ENCODE data around the gene ZNF726. TPM values are rescaled to one million over a fixed set of nuclear protein-coding genes. Genes with fewer than 3 reads are reported as not detected.
"Not testable (repeated sequence)": the region's sequence is repeated elsewhere in the genome, so short reads cannot be mapped to it uniquely, and the experiment has no call there.

Gene ZNF726
- total RNA-seq, 2 donors from 2014 or later = 5.8 TPM; not detected in 1

DNA sequence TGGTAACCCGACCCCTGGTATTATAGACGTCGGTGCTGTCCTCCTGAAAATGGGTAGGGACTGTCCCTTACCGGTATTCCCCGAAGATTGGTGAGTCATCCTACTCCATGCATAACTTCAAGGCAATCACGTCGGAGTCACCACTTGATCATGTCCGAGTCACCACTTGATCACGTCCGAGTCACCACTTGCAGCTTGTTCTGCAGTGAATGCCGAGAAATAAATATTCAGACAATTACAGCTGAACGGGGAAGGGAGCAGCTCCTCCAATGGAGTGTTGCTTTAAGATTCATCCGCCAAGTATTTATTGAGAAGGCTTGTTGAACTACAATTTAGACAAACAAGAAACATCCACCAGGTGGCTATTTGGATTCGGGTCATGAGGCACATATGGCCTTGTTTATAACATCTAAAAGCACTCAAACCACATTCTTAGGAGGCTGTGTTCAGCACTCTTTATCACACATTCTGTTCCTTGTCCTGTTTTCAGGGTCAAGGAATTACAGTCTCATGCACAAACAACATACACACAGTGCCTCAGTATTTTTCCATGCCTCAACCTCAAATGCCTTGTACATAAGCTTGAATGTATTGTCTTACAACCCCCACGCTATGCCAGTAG is 43.1 kb downstream of the ZNF726 start:
- Histone ChIP-seq H3K36me3 (ENCODE audit: control insufficient read depth, insufficient read depth, low read length) (no peaks in the 10 kb centered on the region), H3K4me1 (ENCODE audit: control insufficient read depth, insufficient read depth, low read length) (no peaks in the 10 kb centered on the region), H3K27me3 (ENCODE audit: control insufficient read depth, insufficient read depth, low read length, poor library complexity, severe bottlenecking) (no peaks in the 10 kb centered on the region), H3K4me3 (ENCODE audit: low read length) (no peak overlapping the region), H3K9ac (ENCODE audit: extremely low read depth, low read length, poor library complexity, severe bottlenecking) (no peak overlapping the region), H3K27ac (ENCODE audit: low read depth, low read length) (no peak overlapping the region), H3K9me3 (ENCODE audit: control insufficient read depth, low read length) (peaks cover 29% of the 10 kb centered on the region)
- H3K9me3 Mint-ChIP-seq = peaks cover 76% of the 10 kb centered on the region
- TF ChIP-seq, protein P1, sequence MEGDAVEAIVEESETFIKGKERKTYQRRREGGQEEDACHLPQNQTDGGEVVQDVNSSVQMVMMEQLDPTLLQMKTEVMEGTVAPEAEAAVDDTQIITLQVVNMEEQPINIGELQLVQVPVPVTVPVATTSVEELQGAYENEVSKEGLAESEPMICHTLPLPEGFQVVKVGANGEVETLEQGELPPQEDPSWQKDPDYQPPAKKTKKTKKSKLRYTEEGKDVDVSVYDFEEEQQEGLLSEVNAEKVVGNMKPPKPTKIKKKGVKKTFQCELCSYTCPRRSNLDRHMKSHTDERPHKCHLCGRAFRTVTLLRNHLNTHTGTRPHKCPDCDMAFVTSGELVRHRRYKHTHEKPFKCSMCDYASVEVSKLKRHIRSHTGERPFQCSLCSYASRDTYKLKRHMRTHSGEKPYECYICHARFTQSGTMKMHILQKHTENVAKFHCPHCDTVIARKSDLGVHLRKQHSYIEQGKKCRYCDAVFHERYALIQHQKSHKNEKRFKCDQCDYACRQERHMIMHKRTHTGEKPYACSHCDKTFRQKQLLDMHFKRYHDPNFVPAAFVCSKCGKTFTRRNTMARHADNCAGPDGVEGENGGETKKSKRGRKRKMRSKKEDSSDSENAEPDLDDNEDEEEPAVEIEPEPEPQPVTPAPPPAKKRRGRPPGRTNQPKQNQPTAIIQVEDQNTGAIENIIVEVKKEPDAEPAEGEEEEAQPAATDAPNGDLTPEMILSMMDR (conservative IDR thresholded peaks at IDR 0.05) = no peak
- no peak overlapping the region for H3K27ac Mint-ChIP-seq
- WGBS, 2 experiments (ENCODE audit: insufficient coverage in 1 of 2, insufficient read length in 1 of 2) = 75 to 77% methylated on average over 15 of the region's 15 CpGs
- no peak for DNase-seq
- H3K4me3 Mint-ChIP-seq = no peak overlapping the region
- H3K36me3 Mint-ChIP-seq (ENCODE audit: low read depth) = no peaks in the 10 kb centered on the region
- no peaks in the 10 kb centered on the region for H3K27me3 Mint-ChIP-seq (ENCODE audit: insufficient read depth)
- H3K4me1 Mint-ChIP-seq = no peaks in the 10 kb centered on the region

DNA sequence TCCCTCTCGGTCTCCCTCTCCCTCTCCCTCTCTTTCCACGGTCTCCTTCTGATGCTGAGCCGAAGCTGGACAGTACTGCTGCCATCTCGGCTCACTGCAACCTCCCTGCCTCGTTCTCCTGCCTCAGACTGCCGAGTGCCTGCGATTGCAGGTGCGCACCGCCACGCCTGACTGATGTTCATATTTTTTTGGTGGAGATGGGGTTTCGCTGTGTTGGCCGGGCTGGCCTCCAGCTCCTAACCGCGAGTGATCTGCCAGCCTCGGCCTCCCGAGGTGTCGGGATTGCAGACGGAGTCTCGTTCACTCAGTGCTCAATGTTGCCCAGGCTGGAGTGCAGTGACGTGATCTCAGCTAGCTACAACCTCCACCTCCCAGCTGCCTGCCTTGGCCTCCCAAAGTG is 48.7 kb downstream of the ZNF726 start:
- H3K4me3 ChIP-seq (ENCODE audit: low read length); DNase-seq; H3K27ac ChIP-seq (ENCODE audit: low read depth, low read length); H3K36me3 Mint-ChIP-seq (ENCODE audit: low read depth); H3K4me1 ChIP-seq (ENCODE audit: control insufficient read depth, insufficient read depth, low read length); H3K4me1 Mint-ChIP-seq; H3K27me3 ChIP-seq (ENCODE audit: control insufficient read depth, insufficient read depth, low read length, poor library complexity, severe bottlenecking); H3K36me3 ChIP-seq (ENCODE audit: control insufficient read depth, insufficient read depth, low read length); H3K4me3 Mint-ChIP-seq; H3K9ac ChIP-seq (ENCODE audit: extremely low read depth, low read length, poor library complexity, severe bottlenecking); H3K27ac Mint-ChIP-seq; H3K27me3 Mint-ChIP-seq (ENCODE audit: insufficient read depth): not testable (repeated sequence)
- H3K9me3 ChIP-seq (ENCODE audit: control insufficient read depth, low read length) = peaks cover 35% of the 10 kb centered on the region
- 85 to 91% methylated on average over 7 to 20 of the region's 20 CpGs for WGBS, 2 experiments (ENCODE audit: insufficient coverage in 1 of 2, insufficient read length in 1 of 2)
- H3K9me3 Mint-ChIP-seq = peaks cover 81% of the 10 kb centered on the region

DNA sequence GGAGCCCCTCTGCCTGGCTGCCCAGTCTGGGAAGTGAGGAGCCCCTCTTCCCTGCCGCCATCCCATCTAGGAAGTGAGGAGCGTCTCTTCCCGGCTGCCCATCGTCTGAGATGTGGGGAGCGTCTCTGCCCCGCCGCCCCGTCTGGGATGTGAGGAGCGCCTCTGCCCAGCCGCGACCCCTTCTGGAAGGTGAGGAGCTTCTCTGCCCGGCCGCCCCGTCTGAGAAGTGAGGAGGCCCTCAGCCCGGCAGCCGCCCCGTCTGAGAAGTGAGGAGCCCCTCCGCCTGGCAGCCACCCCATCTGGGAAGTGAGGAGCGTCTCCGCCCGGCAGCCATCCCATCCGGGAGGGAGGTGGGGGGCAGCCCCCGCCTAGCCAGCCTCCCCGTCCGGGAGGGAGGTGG is 49.2 kb downstream of the ZNF726 start:
- not testable (repeated sequence) for H3K36me3 ChIP-seq (ENCODE audit: control insufficient read depth, insufficient read depth, low read length); H3K4me3 Mint-ChIP-seq; H3K27ac ChIP-seq (ENCODE audit: low read depth, low read length); H3K36me3 Mint-ChIP-seq (ENCODE audit: low read depth); H3K27ac Mint-ChIP-seq; H3K27me3 ChIP-seq (ENCODE audit: control insufficient read depth, insufficient read depth, low read length, poor library complexity, severe bottlenecking); H3K4me1 ChIP-seq (ENCODE audit: control insufficient read depth, insufficient read depth, low read length); DNase-seq; H3K9ac ChIP-seq (ENCODE audit: extremely low read depth, low read length, poor library complexity, severe bottlenecking); H3K4me3 ChIP-seq (ENCODE audit: low read length); H3K27me3 Mint-ChIP-seq (ENCODE audit: insufficient read depth); H3K4me1 Mint-ChIP-seq
- peaks cover 82% of the 10 kb centered on the region for H3K9me3 Mint-ChIP-seq
- H3K9me3 ChIP-seq (ENCODE audit: control insufficient read depth, low read length) = peaks cover 40% of the 10 kb centered on the region
- 94 to 98% methylated on average over 11 to 19 of the region's 25 CpGs for WGBS, 2 experiments (ENCODE audit: insufficient coverage in 1 of 2, insufficient read length in 1 of 2)

DNA sequence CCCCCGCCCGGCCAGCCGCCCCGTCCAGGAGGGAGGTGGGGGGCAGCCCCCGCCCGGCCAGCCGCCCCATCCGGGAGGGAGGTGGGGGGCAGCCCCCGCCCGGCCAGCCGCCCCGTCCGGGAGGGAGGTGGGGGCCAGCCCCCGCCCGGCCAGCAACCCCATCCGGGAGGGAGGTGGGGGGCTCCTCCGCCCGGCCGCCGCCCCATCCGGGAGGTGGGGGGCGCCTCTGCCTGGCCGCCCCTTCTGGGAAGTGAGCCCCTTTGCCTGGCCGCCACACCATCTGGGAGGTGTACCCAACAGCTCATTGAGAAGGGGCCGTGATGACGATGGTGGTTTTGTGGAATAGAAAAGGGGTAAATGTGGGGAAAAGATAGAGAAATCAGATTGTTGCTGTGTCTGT is 49.6 kb downstream of the ZNF726 start:
- not testable (repeated sequence) for H3K9ac ChIP-seq (ENCODE audit: extremely low read depth, low read length, poor library complexity, severe bottlenecking); H3K27me3 ChIP-seq (ENCODE audit: control insufficient read depth, insufficient read depth, low read length, poor library complexity, severe bottlenecking); H3K27ac Mint-ChIP-seq; H3K27me3 Mint-ChIP-seq (ENCODE audit: insufficient read depth); H3K4me3 Mint-ChIP-seq; H3K4me1 ChIP-seq (ENCODE audit: control insufficient read depth, insufficient read depth, low read length); H3K4me3 ChIP-seq (ENCODE audit: low read length); H3K27ac ChIP-seq (ENCODE audit: low read depth, low read length); DNase-seq; H3K36me3 Mint-ChIP-seq (ENCODE audit: low read depth); H3K36me3 ChIP-seq (ENCODE audit: control insufficient read depth, insufficient read depth, low read length); H3K4me1 Mint-ChIP-seq
- peaks cover 83% of the 10 kb centered on the region for H3K9me3 Mint-ChIP-seq
- H3K9me3 ChIP-seq (ENCODE audit: control insufficient read depth, low read length) = peaks cover 43% of the 10 kb centered on the region
- 91 to 100% methylated on average over 1 to 14 of the region's 26 CpGs for WGBS, 2 experiments (ENCODE audit: insufficient coverage in 1 of 2, insufficient read length in 1 of 2)
